ENCODE results near the gene STRN3. TPM values are rescaled to one million over a fixed set of nuclear protein-coding genes. Genes with fewer than 3 reads are reported as not detected.

The STRN3 gene
- total and polyA plus RNA-seq, 2 of the 8 experiments (the other 6 are each of a cell fraction or from before 2014, with no cell fraction given) = 8.7 to 38.1 TPM

GRCh38 chr14:30885840-30886740 lies 140.1 kb downstream of the STRN3 start:
- H3K27ac ChIP-seq (ENCODE audit: low read depth, low read length) = no peak overlapping the region
- H2BK120ac ChIP-seq (replicated peaks; ENCODE audit: low read depth, low read length) = no peak overlapping the region
- no peaks in the 10 kb centered on the region for H4K20me1 ChIP-seq (replicated peaks in 1 of 2; ENCODE audit: control insufficient read depth in 1 of 2, insufficient read depth in 2 of 2, low read length in 2 of 2)
- ChIA-PET CTCF (ENCODE audit: partially characterized antibody) (no interaction called here), POLR2A (ENCODE audit: partially characterized antibody) (interaction anchor here (0.6 kb wide), 1 partner anchor 265 kb away, joined by 4 read pairs; no protein-coding TSS in a partner anchor)
- H3K4me2 ChIP-seq (ENCODE audit: insufficient read depth in 1 of 2, low read depth in 2 of 2, low read length in 2 of 2) = no peak overlapping the region
- no peaks in the 10 kb centered on the region for H3K79me1 ChIP-seq (ENCODE audit: low read depth, low read length)
- H2BK15ac ChIP-seq (ENCODE audit: low read length) = no peak overlapping the region
- no peaks in the 10 kb centered on the region for H3K79me2 ChIP-seq (ENCODE audit: control insufficient read depth in 1 of 2, insufficient read depth in 2 of 2, low read length in 2 of 2)
- no peak overlapping the region for H3K4ac ChIP-seq (replicated peaks; ENCODE audit: insufficient read length, low read depth, low read length)
- H2BK20ac ChIP-seq (ENCODE audit: low read length) = no peak overlapping the region
- H3K4me3 ChIP-seq (ENCODE audit: extremely low read depth in 1 of 4, insufficient read depth in 2 of 4, low read depth in 3 of 4, low read length in 4 of 4) = no peak overlapping the region
- H3K23me2 ChIP-seq (ENCODE audit: low read depth, low read length) = no peaks in the 10 kb centered on the region
- no peak overlapping the region for H2BK5ac ChIP-seq (ENCODE audit: low read depth, low read length)
- H3K9ac ChIP-seq (replicated peaks in 1 of 4; ENCODE audit: extremely low read depth in 1 of 4, low read depth in 3 of 4, low read length in 3 of 4) = no peak overlapping the region
- 92% methylated on average over 7 of the region's 7 CpGs; no CpG with 5 or more reads in 1 of the 2 experiments for WGBS, 2 experiments (ENCODE audit: extremely low coverage in 1 of 2, insufficient coverage in 1 of 2, insufficient read length in 1 of 2, insufficient replicate concordance in 2 of 2, low coverage in 1 of 2, low lambda C conversion rate in 2 of 2, missing lambda C conversion rate in 1 of 2)
- no peak overlapping the region for H3K56ac ChIP-seq (replicated peaks; ENCODE audit: insufficient read length, low read depth, low read length)
- H3K36me3 ChIP-seq (ENCODE audit: control insufficient read depth in 2 of 4, insufficient read depth in 4 of 4, low read length in 3 of 4) = peaks cover 0 to 4% (median 0%) of the 10 kb centered on the region in 4 experiments; a peak in 2 of 8 replicates
- no peak overlapping the region for H3K18ac ChIP-seq (ENCODE audit: extremely low read depth, low read length)
- H3K9me3 ChIP-seq (ENCODE audit: insufficient read depth in 2 of 2, low read depth in 1 of 2, low read length in 1 of 2) = no peaks in the 10 kb centered on the region
- no peak for DNase-seq (ENCODE audit: low read depth in 1 of 2, low spot score in 2 of 2)
- no peaks in the 10 kb centered on the region for H3K4me1 ChIP-seq (replicated peaks in 1 of 4; ENCODE audit: control insufficient read depth in 3 of 4, insufficient read depth in 4 of 4, low read length in 3 of 4)
- H3K27me3 ChIP-seq (replicated peaks in 1 of 4; ENCODE audit: control insufficient read depth in 3 of 4, extremely low read depth in 1 of 4, insufficient read depth in 3 of 4, low read length in 3 of 4) = no peaks in the 10 kb centered on the region
- no peak for TF ChIP-seq CHD2 (IDR thresholded peaks at IDR 0.05; ENCODE audit: low read length)
- TF ChIP-seq KDM5A (IDR thresholded peaks at IDR 0.05; ENCODE audit: low read length) = no peak
- no peak for FAIRE-seq
- no peak overlapping the region for H4K8ac ChIP-seq (ENCODE audit: extremely low read depth, insufficient read depth, low read length)
- H3K14ac ChIP-seq (ENCODE audit: insufficient read length) = no peak overlapping the region
- H3K23ac ChIP-seq (ENCODE audit: insufficient read length) = no peak overlapping the region
- no peak overlapping the region for H2AFZ ChIP-seq (ENCODE audit: low read length)
- H4K5ac ChIP-seq (ENCODE audit: insufficient read length, low read depth, low read length) = no peak overlapping the region
- H2BK12ac ChIP-seq (ENCODE audit: low read depth, low read length) = no peak overlapping the region
- H2AK5ac ChIP-seq (ENCODE audit: low read depth, low read length) = no peak overlapping the region
- no peak overlapping the region for H4K91ac ChIP-seq (replicated peaks; ENCODE audit: insufficient read length, low read length)

Measured in H1 (cell line).